ENCODE data around the gene STX2.
"Not testable (repeated sequence)": the region's sequence is repeated elsewhere in the genome, so short reads cannot be mapped to it uniquely, and the experiment has no call there.

Gene STX2

DNA sequence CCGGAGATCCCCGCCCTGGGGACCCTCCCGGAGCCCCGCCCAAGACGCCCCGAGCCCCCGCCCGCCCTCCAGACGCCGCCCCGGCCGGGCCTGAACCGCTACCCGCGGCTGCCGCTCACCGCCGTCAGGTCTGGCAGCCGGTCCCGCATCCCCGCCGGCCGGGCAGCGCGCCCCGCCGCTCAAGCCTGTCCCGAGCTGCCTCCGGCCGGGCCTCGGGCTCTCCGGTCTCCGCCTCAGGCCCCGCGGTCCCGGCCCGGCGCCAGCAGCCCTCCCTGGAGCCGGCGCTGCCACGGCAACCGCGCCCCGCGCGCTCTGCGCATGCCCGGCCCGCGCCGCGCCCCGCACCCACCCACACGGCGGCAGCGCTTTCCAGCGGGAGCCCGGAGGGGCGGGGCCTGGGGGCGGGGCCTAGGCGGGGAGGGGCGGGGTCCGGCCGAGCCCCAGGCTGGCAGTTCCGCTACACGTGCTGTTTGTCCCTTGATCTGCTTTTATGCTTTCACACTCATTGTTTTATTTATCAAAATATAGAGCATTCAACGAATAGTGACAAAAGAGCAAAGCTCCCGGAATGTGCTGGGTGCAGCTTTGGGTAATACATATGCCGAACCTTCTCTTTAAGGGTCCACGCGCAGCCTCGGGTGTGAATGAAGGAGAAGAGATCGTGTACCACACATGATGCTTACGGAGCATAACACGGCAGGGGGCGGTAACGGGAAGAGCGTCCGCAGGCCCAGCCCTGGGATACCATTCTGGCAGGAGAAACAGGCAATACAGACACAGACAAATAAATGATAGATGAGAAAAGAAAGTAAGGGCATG is at the start of gene STX2:
TSS of gene STX2 (minus strand) at position 300 of the 819 bp plus-strand sequence. CDS start at position 149, 151 bp downstream.
- DNase-seq, result peak; percentile 91

DNA sequence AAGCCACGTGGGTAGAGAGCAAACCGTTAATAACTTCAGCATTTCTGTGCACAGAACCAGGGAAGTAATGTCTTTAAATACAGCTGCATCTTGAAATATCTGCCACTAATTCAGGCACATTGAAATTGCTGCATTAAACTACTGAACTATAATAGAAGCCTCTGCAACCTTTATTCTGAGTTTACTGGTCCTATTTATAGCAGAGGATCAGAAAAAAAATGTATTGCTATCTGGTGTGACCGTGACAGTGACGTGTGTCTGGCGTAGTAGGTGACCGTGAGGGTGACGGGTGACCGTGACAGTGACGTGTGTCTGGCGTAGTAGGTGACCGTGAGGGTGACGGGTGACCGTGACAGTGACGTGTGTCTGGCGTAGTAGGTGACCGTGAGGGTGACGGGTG is 48.1 kb upstream of the STX2 start:
- DNase-seq, result not testable (repeated sequence)

- DNase-seq, result no peak
Measured at GRCh38 chr12:130881548-130881947, 42.5 kb upstream of the STX2 start.

DNA sequence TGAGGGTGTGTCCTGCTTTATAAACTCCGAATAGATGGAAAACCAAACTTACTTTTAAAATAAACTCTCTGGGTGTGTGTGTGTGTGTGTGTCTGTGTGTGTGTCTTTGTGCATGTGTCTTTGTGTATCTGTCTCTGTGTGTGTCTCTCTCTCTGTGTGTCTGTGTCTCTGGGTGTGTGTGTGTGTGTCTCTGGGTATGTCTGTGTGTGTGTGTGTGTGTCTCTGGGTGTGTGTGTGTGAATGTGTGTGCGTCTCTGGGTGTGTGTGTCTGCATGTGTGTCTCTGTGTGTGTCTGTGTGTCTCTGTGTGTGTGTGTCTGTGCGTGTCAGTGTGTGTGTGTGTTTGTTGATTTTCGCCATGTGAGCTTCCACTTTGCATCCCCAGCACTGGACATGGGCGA is 42.0 kb upstream of the STX2 start:
- no peak for DNase-seq

DNA sequence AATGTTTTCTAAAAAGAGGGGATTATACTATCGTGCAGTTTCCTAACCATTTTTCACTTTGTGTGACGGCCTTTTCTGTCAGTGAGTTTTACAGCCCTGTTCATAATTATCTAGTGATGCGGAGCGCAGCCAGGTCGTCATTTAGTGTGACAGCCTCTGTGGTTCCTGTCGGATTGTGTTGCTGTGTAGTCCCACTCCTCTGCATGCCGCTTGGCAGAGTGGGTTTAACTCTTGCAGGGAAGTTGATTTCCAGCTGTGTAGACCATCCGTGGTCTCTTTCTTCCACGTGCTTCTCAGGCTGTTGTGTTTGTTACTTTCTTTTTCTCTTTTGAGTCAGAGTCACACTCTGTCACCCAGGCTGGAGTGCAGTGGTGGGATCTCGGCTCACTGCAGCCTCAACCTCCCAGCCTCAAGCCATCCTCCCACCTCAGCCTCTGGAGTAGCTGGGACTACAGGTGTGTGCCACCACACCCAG is 41.4 kb upstream of the STX2 start:
- DNase-seq, result no peak

GRCh38 chr12:130879781-130880389 is 40.8 kb upstream of the STX2 start:
- peak; percentile 39 for DNase-seq

- DNase-seq, result peak; percentile 51
Measured at GRCh38 chr12:130879212-130879686, 40.2 kb upstream of the STX2 start.

GRCh38 chr12:130878193-130879185 is 39.4 kb upstream of the STX2 start:
- peak; percentile 54 for DNase-seq

GRCh38 chr12:130877333-130877732 is 38.3 kb upstream of the STX2 start:
- peak; percentile 33 for DNase-seq

- no peak for DNase-seq
Measured at GRCh38 chr12:130876758-130877157, 37.7 kb upstream of the STX2 start.

DNA sequence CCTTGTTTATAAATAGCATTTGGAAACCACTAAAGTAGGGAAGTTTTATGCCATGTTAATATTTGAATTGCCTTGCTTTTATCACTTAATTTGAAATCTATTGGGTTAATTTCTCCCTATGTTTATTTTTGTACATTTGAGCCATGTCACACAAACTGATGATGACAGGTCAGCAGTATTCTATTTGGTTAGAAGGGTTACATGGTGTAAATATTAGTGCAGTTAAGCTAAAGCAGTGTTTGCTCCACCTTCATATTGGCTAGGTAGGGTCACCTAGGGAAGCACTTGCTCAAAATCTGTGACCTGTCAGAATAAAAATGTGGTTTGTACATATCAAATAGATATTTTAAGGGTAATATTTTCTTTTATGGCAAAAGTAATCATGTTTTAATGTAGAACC is 37.2 kb upstream of the STX2 start:
- DNase-seq, result peak; percentile 23

DNA sequence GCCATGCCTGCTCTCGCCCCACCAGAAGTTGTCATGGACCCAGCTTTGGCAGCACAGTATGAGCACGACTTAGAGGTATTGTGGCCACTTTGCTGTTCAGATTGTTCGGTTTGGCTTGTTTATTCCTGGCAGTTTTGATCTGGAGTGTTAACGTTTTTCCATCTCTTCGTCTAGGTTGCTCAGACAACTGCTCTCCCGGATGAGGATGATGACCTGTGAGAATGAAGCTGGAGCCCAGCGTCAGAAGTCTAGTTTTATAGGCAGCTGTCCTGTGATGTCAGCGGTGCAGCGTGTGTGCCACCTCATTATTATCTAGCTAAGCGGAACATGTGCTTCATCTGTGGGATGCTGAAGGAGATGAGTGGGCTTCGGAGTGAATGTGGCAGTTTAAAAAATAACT is 36.7 kb upstream of the STX2 start:
- not testable (repeated sequence) for DNase-seq

DNA sequence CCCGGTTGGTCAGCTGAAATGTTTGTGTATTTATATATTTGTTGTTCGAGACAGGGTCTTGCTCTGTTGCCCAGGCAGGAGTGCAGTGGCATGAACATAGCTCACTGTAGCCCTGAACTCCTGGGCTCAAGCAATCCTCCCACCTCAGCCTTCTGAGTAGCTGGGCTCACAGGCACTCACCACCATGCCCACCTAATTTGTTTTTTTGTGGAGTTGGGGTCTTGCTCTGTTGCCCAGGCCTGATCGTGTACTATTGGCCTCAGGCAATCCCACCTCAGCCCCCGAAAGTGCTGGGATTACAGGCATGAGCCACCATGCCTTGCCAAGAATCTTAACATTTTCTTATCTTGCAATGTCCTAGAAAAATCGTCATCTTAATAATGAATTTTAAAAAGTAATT is 36.1 kb upstream of the STX2 start:
- no peak for DNase-seq

DNA sequence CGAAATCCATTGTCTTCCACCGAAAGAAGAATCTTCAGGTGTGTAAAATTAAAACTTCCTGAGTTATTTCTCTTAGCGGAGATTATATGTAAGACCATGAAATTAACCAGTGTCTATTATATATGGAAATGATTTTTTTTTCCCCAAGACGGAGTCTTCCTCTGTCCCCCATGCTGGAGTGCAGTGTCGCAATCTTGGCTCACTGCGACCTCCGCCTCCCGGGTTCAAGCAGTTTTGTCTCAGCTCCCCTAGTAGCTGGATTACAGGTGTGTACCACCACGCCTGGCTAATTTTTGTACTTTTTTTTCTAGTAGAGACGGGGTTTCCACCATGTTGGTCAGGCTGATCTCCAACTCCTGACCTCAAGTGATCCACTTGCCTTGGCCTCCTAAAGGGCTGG is 35.6 kb upstream of the STX2 start:
- no peak for DNase-seq

DNA sequence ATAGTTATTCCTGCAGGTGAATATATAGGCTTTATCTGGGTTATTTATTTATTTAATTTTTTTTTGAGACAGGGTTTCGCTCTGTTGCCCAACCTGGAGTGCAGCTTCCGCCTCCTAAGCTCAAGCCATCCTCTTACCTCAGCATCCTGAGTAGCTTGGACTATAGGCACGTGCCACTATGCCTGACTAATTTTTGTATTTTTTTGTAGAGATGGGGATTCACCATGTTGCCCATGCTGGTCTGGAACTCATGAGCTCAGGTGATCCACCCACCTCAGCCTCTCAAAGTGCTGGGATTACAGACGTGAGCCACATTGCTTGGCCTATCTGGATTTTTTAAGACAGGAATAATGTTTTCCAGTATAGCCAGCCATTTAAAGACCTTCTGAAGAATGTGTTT is 34.8 kb upstream of the STX2 start:
- no peak for DNase-seq

GRCh38 chr12:130873106-130873795 is 34.2 kb upstream of the STX2 start:
- DNase-seq, result no peak

DNA sequence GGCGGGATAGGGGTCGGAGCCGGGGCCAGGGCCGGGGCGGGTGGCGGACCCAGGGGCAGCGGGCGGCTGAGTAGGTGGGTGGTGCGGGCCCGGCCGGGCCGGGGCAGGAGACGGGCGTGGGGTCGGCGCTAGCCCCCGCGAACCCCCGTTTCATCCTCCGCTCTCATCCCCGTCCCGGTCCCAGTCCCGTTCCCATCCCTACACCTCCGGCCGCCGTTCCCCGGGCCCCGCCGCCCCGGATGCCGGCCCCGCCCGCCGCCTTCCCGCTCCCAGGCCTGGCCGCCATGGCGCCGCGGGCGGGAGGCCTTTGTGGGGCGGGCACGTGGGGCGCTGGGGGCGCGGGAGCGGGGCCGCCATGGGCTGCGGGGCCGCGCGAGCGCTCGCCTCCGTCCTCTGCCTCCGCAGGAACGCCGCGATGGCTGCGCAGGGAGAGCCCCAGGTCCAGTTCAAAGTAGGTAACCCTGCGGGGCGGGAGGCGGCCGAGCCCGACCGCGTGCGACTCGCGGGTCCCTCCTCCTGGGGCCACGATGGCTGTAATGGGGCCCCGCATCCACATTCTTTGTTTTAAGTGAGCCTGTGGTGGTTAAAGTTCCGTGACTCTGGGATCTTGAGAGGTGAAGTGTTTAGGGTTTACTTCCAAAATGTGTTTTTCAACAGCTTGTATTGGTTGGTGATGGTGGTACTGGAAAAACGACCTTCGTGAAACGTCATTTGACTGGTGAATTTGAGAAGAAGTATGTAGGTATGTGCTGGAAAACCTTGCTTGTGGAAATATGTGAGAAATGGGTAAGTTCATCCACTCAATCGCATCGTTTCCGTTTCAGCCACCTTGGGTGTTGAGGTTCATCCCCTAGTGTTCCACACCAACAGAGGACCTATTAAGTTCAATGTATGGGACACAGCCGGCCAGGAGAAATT is 33.4 kb upstream of the STX2 start:
- DNase-seq, result peak; percentile 68

- peak; percentile 98 for DNase-seq
Measured at GRCh38 chr12:130871286-130872178, 32.5 kb upstream of the STX2 start, which contains the start of gene RAN. TSS of gene RAN (plus strand) at chr12:130872066. CDS start at chr12:130872594, 528 bp downstream.

- DNase-seq, result peak; percentile 92
Measured at GRCh38 chr12:130870442-130871285, 31.6 kb upstream of the STX2 start.
